Sigmoid colon (tissue), 4 donors: ENCODE data around the gene MAST4.

Experiments used
- EP300 ChIP-seq, 4 donors: sonication (generic); formaldehyde crosslinking; IDR thresholded peaks; one replicate each; pipeline ENCODE4 v1.6.1; 2017; ENCODE audit warnings: antibody characterized with exemption in 4 of 4
- POLR2A ChIP-seq, 2 donors: fragments of 450-650 bp; IDR thresholded peaks; one replicate each; pipeline ENCODE4 v1.6.1; 2016; ENCODE audit warnings: antibody characterized with exemption in 2 of 2, mild to moderate bottlenecking in 2 of 2, moderate library complexity in 2 of 2
- POLR2AphosphoS5 ChIP-seq, 4 donors: sonication (generic); formaldehyde crosslinking; IDR thresholded peaks; one replicate each; pipeline ENCODE4 v1.6.1; 2017; ENCODE audit warnings: antibody characterized with exemption in 4 of 4
- TF ChIP-seq, protein P1 (sequence below), 4 experiments: fragments of 450-650 bp in 3 of 4; fragments of 200-600 bp in 1 of 4; IDR thresholded peaks; one replicate each; pipeline ENCODE4 v1.5.1; 2016 to 2019; ENCODE audit warnings: antibody characterized with exemption in 4 of 4, mild to moderate bottlenecking in 3 of 4, moderate library complexity in 2 of 4

DNA sequence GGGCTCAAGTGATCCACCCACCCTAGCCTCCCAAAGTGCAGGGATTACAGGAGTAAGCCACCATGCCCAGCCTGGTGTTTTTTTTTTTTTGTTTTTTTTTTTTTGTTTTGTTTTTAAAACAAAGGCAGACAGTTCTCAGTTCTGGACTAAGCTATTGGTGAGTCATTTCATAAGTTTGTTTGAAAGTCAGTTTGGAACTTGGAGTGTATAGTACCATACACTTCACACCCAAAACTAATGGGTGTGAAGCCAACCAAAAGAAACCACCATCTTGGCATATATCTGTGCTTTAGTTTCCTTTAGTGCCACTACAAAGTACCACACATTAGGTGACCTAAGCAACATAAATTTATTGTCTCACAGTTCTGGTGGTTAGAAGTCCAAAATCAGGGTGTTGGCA, 13.4 kb downstream of the MAST4 start:
- TF ChIP-seq POLR2A (IDR thresholded peaks at IDR 0.05) (no peak), POLR2AphosphoS5 (IDR thresholded peaks at IDR 0.05) (no peak), EP300 (IDR thresholded peaks at IDR 0.05) (no peak)
- TF ChIP-seq, protein P1, sequence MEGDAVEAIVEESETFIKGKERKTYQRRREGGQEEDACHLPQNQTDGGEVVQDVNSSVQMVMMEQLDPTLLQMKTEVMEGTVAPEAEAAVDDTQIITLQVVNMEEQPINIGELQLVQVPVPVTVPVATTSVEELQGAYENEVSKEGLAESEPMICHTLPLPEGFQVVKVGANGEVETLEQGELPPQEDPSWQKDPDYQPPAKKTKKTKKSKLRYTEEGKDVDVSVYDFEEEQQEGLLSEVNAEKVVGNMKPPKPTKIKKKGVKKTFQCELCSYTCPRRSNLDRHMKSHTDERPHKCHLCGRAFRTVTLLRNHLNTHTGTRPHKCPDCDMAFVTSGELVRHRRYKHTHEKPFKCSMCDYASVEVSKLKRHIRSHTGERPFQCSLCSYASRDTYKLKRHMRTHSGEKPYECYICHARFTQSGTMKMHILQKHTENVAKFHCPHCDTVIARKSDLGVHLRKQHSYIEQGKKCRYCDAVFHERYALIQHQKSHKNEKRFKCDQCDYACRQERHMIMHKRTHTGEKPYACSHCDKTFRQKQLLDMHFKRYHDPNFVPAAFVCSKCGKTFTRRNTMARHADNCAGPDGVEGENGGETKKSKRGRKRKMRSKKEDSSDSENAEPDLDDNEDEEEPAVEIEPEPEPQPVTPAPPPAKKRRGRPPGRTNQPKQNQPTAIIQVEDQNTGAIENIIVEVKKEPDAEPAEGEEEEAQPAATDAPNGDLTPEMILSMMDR (IDR thresholded peaks at IDR 0.05): no peak
